ENCODE measurements around the gene ATP4B.

- TF ChIP-seq ATF3 (IDR thresholded peaks at IDR 0.05) = no peak
- TF ChIP-seq CTCF (IDR thresholded peaks at IDR 0.05 in 2 of 3, conservative IDR thresholded peaks at IDR 0.05 in 1 of 3; ENCODE audit: borderline replicate concordance in 1 of 3, insufficient read depth in 1 of 3, low read depth in 2 of 3, low read length in 2 of 3) = no peak
- TF ChIP-seq ZNF274 (IDR thresholded peaks at IDR 0.05; ENCODE audit: low read depth, low read length) = no peak
- no peak for TF ChIP-seq CEBPB (IDR thresholded peaks at IDR 0.05; ENCODE audit: low read depth)
- TF ChIP-seq EZH2 (IDR thresholded peaks at IDR 0.05) = no peak
These were observed 48.9 kb downstream of the ATP4B start for GRCh38 chr13:113608967-113609533.
